Common myeloid progenitor, CD34-positive (primary cell): ENCODE data around the gene NSUN6.
A peak's percentile ranks its signal among the peaks of the same experiment; 100 is the strongest.

Experiments used
- CTCF ChIA-PET: fragments of 350-600 bp; sonication (Branson Sonifier 250); formaldehyde crosslinking; loops from one replicate; lab custom pipeline; 2021; ENCODE audit warnings: antibody characterized with exemption; lab: Charles Lee
- POLR2A ChIA-PET: fragments of 350-600 bp; sonication (Branson Sonifier 250); formaldehyde crosslinking; loops from one replicate; lab custom pipeline; 2021; ENCODE audit warnings: antibody characterized with exemption; lab: Charles Lee
- DNase-seq, 3 donors: peaks; one replicate each; pipeline versions ENCODE4 v3.0.0 to v3.0.0-alpha.2; 2013
- H3K27ac ChIP-seq, 2 experiments: 1 replicate in 1 of 2; 2 replicates in 1 of 2; pipeline ENCODE4 v1.7.0; 2013; ENCODE audit warnings: inconsistent platforms in 2 of 2, low read length in 2 of 2, mild to moderate bottlenecking in 2 of 2, low read depth in 1 of 2, moderate library complexity in 1 of 2; ENCODE audit not compliant: severe bottlenecking in 2 of 2, insufficient read depth in 1 of 2, poor library complexity in 1 of 2
- H3K27me3 ChIP-seq, 5 experiments: replicated peaks in 2 of 5; 1 replicate in 3 of 5; 2 replicates in 2 of 5; pipeline versions ENCODE4 v1.6.1 to v1.7.0; 2013; ENCODE audit warnings: low read length in 4 of 5, mild to moderate bottlenecking in 2 of 5, moderate library complexity in 2 of 5, inconsistent platforms in 1 of 5; ENCODE audit not compliant: insufficient read depth in 5 of 5, control insufficient read depth in 4 of 5
- H3K36me3 ChIP-seq, 4 experiments: 1 replicate in 2 of 4; 2 replicates in 2 of 4; pipeline versions ENCODE4 v1.6.1 to v1.7.0; 2013; ENCODE audit warnings: low read length in 3 of 4, control low read depth in 1 of 4, mild to moderate bottlenecking in 1 of 4; ENCODE audit not compliant: control insufficient read depth in 4 of 4, insufficient read depth in 4 of 4
- H3K4me1 ChIP-seq, 4 experiments: 1 replicate in 3 of 4; 2 replicates in 1 of 4; pipeline versions ENCODE4 v1.6.1 to v1.7.1; 2013; ENCODE audit warnings: low read length in 3 of 4, mild to moderate bottlenecking in 3 of 4, control low read depth in 1 of 4, inconsistent platforms in 1 of 4, moderate library complexity in 1 of 4; ENCODE audit not compliant: control insufficient read depth in 4 of 4, insufficient read depth in 4 of 4; ENCODE audit errors: control extremely low read depth in 1 of 4
- H3K4me3 ChIP-seq, 7 experiments: 1 replicate in 4 of 7; 2 replicates in 3 of 7; pipeline versions ENCODE4 v1.5.1 to v1.7.0; 2013; ENCODE audit warnings: mild to moderate bottlenecking in 7 of 7, low read length in 6 of 7, moderate library complexity in 6 of 7, inconsistent platforms in 2 of 7, low read depth in 2 of 7, control low read depth in 1 of 7; ENCODE audit not compliant: insufficient read depth in 4 of 7, control insufficient read depth in 1 of 7; ENCODE audit errors: extremely low read depth in 1 of 7
- H3K9me3 ChIP-seq, 5 experiments: 1 replicate in 4 of 5; 2 replicates in 1 of 5; pipeline versions ENCODE4 v1.6.1 to v1.7.1; 2013; ENCODE audit warnings: low read length in 4 of 5, mild to moderate bottlenecking in 2 of 5, inconsistent platforms in 1 of 5, low read depth in 1 of 5, moderate library complexity in 1 of 5; ENCODE audit not compliant: control insufficient read depth in 4 of 5, insufficient read depth in 2 of 5; ENCODE audit errors: control extremely low read depth in 1 of 5
- WGBS: methylation state at CpG from one replicate; pipeline ENCODE4 v1.1.5; 2013; ENCODE audit not compliant: insufficient coverage; 5-methylcytosine and 5-hydroxymethylcytosine counted together

Gene NSUN6

DNA sequence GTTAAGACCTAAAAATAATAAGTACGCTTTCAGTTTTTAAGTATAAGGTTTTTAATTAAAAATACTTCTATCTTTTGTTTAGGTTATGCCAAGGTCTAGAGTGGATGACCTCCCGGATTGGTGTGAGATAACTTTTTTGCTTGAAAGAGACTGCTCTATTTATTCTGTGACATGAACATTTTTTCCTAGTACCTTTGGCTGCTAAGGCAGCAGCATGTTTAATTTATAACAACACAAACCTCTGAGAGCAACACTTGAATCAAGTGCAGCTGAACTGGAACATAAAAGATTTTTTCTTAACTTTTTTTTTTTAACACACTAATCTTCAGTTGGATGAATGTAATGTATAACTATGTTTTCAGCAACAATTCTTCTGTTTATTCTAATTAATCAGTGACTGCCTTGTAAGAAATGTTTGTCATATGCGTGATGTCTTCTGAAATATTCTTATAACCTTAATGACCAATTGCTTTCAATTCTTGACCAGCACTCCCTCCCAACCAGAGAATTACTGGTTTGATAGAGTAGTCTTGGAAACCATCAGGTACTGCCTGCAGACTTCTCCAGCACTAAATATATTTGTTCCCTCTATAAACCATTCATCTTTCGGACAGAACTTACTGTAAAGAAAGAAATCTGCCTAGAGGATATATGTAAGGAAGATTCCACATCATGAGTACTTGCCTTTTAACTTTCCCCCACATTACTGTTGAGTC, 23.9 kb upstream of the NSUN6 start:
- Histone ChIP-seq H3K4me1 (no peaks in the 10 kb centered on the region), H3K4me3 (no peak overlapping the region), H3K9me3 (no peaks in the 10 kb centered on the region), H3K36me3 (peaks cover 8 to 53% (median 25%) of the 10 kb centered on the region in 4 experiments), H3K27ac (no peak overlapping the region), H3K27me3 (no peaks in the 10 kb centered on the region)
- POLR2A ChIA-PET: no interaction called here
- DNase-seq: no peak
- no CpG with 5 or more reads among the region's 4 CpGs for WGBS
- CTCF ChIA-PET: no interaction called here

DNA sequence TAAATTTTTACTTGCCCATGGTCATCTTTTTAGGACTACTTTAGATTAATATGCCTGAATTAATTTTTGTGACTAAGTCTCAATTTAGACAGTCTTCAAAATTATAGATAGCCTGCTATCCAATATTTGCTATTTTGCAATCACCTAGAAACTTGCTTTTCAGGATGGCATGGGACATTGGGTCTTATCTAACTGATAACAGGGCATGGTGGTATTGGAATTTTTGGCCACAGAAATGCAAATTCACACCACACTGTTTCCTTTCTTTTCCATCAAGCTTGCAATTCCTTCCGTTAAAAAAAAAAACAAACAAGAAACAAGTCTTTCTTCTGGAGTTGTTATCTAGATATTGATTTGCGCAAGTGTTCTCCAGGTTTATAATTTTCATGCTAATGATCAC, 16.6 kb upstream of the NSUN6 start:
- H3K27ac ChIP-seq: no peak overlapping the region
- H3K27me3 ChIP-seq: no peaks in the 10 kb centered on the region
- no peaks in the 10 kb centered on the region for H3K4me1 ChIP-seq
- no peak overlapping the region for H3K4me3 ChIP-seq
- H3K36me3 ChIP-seq: peaks cover 5 to 40% (median 27%) of the 10 kb centered on the region in 4 experiments
- CTCF ChIA-PET: no interaction called here
- POLR2A ChIA-PET: no interaction called here
- H3K9me3 ChIP-seq: no peaks in the 10 kb centered on the region
- DNase-seq: no peak
- 100% methylated on average over 1 of the region's 2 CpGs for WGBS

DNA sequence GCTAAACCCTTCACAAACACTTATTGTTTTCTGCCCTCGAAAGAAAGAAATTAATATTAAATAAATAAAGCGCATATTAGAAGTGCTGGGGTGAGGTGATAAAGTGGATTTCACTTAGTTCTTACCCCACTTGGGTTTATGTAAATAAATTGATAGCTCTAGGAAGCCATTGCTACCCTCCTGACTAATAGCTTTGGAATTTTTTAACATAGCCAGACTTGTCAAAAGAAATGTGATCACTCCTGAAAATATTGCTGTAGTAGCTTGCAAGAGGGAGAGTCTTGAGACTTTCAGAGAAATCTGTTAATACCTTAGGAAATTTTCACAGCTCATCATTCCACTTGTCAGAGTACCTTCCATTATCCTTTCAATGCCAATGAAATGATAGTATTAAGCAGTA, 15.4 kb upstream of the NSUN6 start:
- no CpG with 5 or more reads among the region's 2 CpGs for WGBS
- Histone ChIP-seq H3K4me3 (no peak overlapping the region), H3K4me1 (peaks cover 0 to 3% (median 1%) of the 10 kb centered on the region in 4 experiments), H3K27ac (no peak overlapping the region), H3K9me3 (no peaks in the 10 kb centered on the region), H3K27me3 (no peaks in the 10 kb centered on the region), H3K36me3 (peaks cover 5 to 39% (median 25%) of the 10 kb centered on the region in 4 experiments)
- DNase-seq: no peak
- POLR2A ChIA-PET: no interaction called here
- CTCF ChIA-PET: interaction anchor here (0.6 to 0.8 kb wide), 2 partner anchors 12 to 22 kb away, joined by 3 to 4 read pairs; no protein-coding TSS in a partner anchor

DNA sequence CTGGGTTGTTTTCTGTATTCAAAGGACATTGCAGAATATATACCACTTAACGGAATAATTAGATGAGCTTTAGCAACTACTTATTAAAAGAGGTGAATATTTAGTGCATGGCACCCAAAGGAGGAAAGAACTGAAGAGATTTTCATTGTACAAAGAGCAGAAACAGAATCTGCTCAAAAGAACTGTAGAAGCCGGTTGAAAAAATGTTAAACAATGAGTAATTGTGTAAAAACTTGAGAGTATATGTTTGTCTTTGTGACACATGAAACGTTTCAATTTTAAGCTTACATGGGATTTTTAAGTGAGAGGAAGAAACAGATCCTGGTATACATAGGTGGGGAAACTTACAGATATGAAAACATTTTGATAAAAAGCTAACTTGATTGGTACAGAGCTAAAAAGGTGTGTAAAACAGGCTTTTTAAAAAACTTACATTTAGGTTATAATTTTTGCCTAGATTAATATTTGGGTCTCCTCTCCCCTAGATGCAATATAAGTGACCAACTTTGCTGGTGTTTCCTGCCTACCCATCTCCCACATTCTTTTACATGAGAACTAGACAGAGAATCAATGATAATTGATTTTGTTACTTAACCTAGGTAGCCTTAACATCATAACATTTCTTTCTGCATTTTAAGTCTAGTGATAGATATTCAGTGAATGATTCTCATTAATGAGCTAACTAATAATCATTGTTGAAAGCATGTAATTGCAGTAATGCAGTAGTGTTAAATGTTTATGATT, 14.6 kb upstream of the NSUN6 start:
- Histone ChIP-seq H3K27me3 (no peaks in the 10 kb centered on the region), H3K9me3 (no peaks in the 10 kb centered on the region), H3K4me1 (peaks cover 0 to 12% (median 8%) of the 10 kb centered on the region in 4 experiments), H3K36me3 (peaks cover 5 to 33% (median 22%) of the 10 kb centered on the region in 4 experiments), H3K4me3 (no peak overlapping the region), H3K27ac (no peak overlapping the region)
- DNase-seq: no peak
- CTCF ChIA-PET: interaction anchor here (1.4 to 1.8 kb wide), 2 partner anchors 15 to 26 kb away, joined by 4 to 5 read pairs; partner anchors contain the start of gene NSUN6
- WGBS: 91% methylated on average over 2 of the region's 3 CpGs
- POLR2A ChIA-PET: no interaction called here

DNA sequence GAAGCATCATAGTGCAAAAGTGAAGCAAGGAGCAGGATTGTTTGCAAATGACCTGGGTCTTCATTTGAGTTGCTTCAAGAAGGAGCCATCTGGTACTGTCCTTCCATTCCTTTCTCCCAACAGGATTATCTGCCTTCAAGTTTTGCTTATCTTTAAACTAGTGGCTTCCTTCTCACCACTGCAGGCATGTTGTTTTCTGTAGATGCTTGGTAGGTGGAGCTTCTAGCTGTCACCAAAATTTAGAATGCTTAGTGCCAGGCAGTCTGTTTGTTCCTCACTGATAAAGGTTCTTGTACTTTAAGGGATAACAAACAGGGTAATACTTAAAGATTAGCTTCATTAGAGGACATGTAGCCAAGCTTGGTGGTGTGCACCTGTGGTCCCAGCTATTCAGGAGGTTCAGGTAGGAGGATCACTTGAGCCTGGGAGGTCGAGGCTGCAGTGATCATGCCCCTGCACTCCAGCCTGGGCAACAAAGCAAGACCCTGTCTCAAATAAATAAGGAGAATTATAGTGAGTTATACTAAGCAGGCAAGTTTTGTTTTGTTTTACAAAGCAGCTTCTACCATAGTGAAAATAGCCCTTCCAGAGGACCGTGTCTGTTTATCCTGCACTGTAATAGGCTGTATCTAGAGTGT, 13.6 kb upstream of the NSUN6 start:
- WGBS: 100% methylated on average over 1 of the region's 2 CpGs
- Histone ChIP-seq H3K27ac (no peak overlapping the region), H3K36me3 (peaks cover 5 to 30% (median 18%) of the 10 kb centered on the region in 4 experiments), H3K9me3 (no peaks in the 10 kb centered on the region), H3K4me1 (peaks cover 0 to 20% (median 11%) of the 10 kb centered on the region in 4 experiments), H3K4me3 (no peak overlapping the region), H3K27me3 (no peaks in the 10 kb centered on the region)
- ChIA-PET POLR2A (no interaction called here), CTCF (interaction anchor here (1.4 to 1.8 kb wide), 2 partner anchors 14 to 25 kb away, joined by 4 to 5 read pairs; partner anchors contain the start of gene NSUN6)
- DNase-seq: peak in 1 of 3 donors; percentile 21

DNA sequence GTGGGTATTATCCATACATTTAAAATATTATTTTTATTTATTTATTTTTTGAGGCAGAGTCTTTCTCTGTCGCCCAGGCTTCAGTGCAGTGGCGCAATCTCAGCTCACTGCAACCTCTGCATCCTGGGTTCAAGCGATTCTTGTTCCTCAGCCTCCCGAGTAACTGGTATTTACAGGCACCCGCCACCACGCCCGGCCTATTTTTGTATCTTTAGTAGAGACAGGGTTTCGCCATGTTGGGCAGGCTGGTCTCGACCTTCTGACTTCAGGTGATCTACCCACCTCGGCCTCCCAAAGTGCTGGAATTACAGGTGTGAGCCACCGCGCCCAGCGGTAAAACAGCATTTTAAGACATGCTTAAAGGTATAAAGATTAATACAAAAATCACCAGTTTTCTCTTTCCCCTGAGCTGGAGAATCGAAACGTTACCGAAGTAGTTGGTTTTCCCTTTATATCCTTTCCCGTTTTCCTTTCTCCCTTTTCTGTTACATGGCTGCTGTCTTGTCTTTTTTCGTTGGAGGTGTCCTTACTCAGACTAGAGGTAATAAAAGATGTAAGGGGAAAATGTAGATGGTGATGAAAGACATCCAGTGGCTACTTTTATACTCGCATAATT, 9.5 kb upstream of the NSUN6 start:
- WGBS: 94% methylated on average over 12 of the region's 19 CpGs
- H3K4me3 ChIP-seq: peak overlapping the region in 5 of 7 experiments; percentile 36 to 100 (median 92)
- CTCF ChIA-PET: no interaction called here
- peak overlapping the region in 1 of 2 experiments; percentile 98 for H3K27ac ChIP-seq
- peaks cover 6 to 34% (median 19%) of the 10 kb centered on the region in 4 experiments for H3K4me1 ChIP-seq
- no peaks in the 10 kb centered on the region for H3K27me3 ChIP-seq
- POLR2A ChIA-PET: interaction anchor here (0.6 kb wide), 1 partner anchor 61 kb away, joined by 3 read pairs; no protein-coding TSS in a partner anchor
- H3K9me3 ChIP-seq: no peaks in the 10 kb centered on the region
- peaks cover 0 to 7% (median 2%) of the 10 kb centered on the region in 4 experiments for H3K36me3 ChIP-seq
- DNase-seq: no peak
